Body of pancreas (tissue), 4 donors: ENCODE measurements around the gene TEKTIP1. TPM values are rescaled to one million over a fixed set of nuclear protein-coding genes. Genes with fewer than 3 reads are reported as not detected.

Experiments used
- ATAC-seq: fragments of 150-250 bp; one replicate; pipeline ENCODE4 v1.9.1; 2016
- DNase-seq, 4 donors: peaks; one replicate each; pipeline ENCODE4 v3.0.0-alpha.2; 2019
- H3K27ac ChIP-seq, 4 donors: fragments of 200-600 bp; sonication (generic); 1 replicate in 3 of 4; 2 replicates in 1 of 4; pipeline versions ENCODE4 v1.5.1 to v1.6.1; 2016 to 2019; ENCODE audit warnings: mild to moderate bottlenecking in 1 of 4, mixed read lengths in 1 of 4, moderate library complexity in 1 of 4
- H3K27me3 ChIP-seq, 2 donors: fragments of 200-600 bp; sonication (generic); one replicate each; pipeline ENCODE4 v1.6.0; 2016; ENCODE audit warnings: mild to moderate bottlenecking in 1 of 2
- H3K36me3 ChIP-seq, 2 donors: fragments of 200-600 bp; sonication (generic); replicated peaks in 1 of 2; 2 replicates each; pipeline ENCODE4 v1.5.1; 2016; ENCODE audit warnings: low read depth in 2 of 2; ENCODE audit not compliant: insufficient read depth in 1 of 2
- H3K4me1 ChIP-seq: fragments of 200-600 bp; sonication (generic); one replicate; pipeline ENCODE4 v1.6.0; 2016
- H3K4me3 ChIP-seq, 2 donors: fragments of 200-600 bp; sonication (generic); 1 replicate in 1 of 2; 2 replicates in 1 of 2; pipeline ENCODE4 v1.5.1; 2016 to 2019
- H3K9me3 ChIP-seq, 3 donors: fragments of 200-600 bp; sonication (generic); 1 replicate in 2 of 3; 2 replicates in 1 of 3; pipeline ENCODE4 v1.5.1; 2016
- CTCF ChIP-seq, 7 experiments: fragments of 450-650 bp in 4 of 7; fragments of 200-600 bp in 3 of 7; sonication (generic) in 3 of 7; IDR thresholded peaks; one replicate each; pipeline ENCODE4 v1.5.1; 2016 to 2019; ENCODE audit warnings: antibody characterized with exemption in 7 of 7
- POLR2A ChIP-seq, 3 donors: fragments of 450-650 bp; IDR thresholded peaks; one replicate each; pipeline ENCODE4 v1.6.1; 2016; ENCODE audit warnings: antibody characterized with exemption in 3 of 3, mild to moderate bottlenecking in 2 of 3
- WGBS, 2 donors: methylation state at CpG; one replicate each; pipeline ENCODE4 v1.1.5; 2017; 5-methylcytosine and 5-hydroxymethylcytosine counted together
- intact Hi-C: fragments of 100-400 bp; cut with DNase I; formaldehyde crosslinking; loops from one replicate; pipeline ENCODE4 v1.15.1; 2023
- small RNA-seq: library from RNA; depleted of rRNA; stranded (forward); fragments of <200 nt; gene quantifications from one replicate; pipeline ENCODE3, GENCODE V24; 2016
- total RNA-seq, 2 donors: library from RNA; depleted of rRNA; stranded (reverse); fragments of >200 nt; gene quantifications; one replicate each; pipeline ENCODE4 v1.1.0, GENCODE V29; 2016

TEKTIP1 gene
- total RNA-seq, 2 donors from 2014 or later, result 1.3 TPM; not detected in 1

GRCh38 chr19:3591876-3592613, 53.1 kb downstream of the TEKTIP1 start:
- Histone ChIP-seq H3K27ac (no peak overlapping the region), H3K4me1 (peaks cover 10% of the 10 kb centered on the region), H3K9me3 (no peaks in the 10 kb centered on the region), H3K4me3 (no peak overlapping the region), H3K36me3 (no peaks in the 10 kb centered on the region), H3K27me3 (no peaks in the 10 kb centered on the region)
- intact Hi-C loops, result no loop called here
- WGBS, 2 donors, result 20 to 64% methylated on average over 1 to 9 of the region's 9 CpGs
- no peak for TF ChIP-seq CTCF (IDR thresholded peaks at IDR 0.05)
- TF ChIP-seq POLR2A (IDR thresholded peaks at IDR 0.05), result no peak
- ATAC-seq (peak; percentile 27), DNase-seq (peak in 2 of 4 donors; percentile 45 to 62)

- peaks cover 8% of the 10 kb centered on the region for H3K4me1 ChIP-seq
- H3K9me3 ChIP-seq, result no peaks in the 10 kb centered on the region
- no peak for DNase-seq
- intact Hi-C loops, result no loop called here
- H3K27ac ChIP-seq, result no peak overlapping the region
- ATAC-seq, result no peak
- H3K4me3 ChIP-seq, result no peak overlapping the region
- TF ChIP-seq POLR2A (IDR thresholded peaks at IDR 0.05) (no peak), CTCF (IDR thresholded peaks at IDR 0.05) (no peak)
- H3K27me3 ChIP-seq, result no peaks in the 10 kb centered on the region
- WGBS, 2 donors, result 31 to 33% methylated on average over 7 to 11 of the region's 11 CpGs
- H3K36me3 ChIP-seq, result no peaks in the 10 kb centered on the region
Observed at GRCh38 chr19:3593156-3593555, 54.2 kb downstream of the TEKTIP1 start.

Small RNA genes lying within 50 kb of the gene (small RNA-seq; reads per million reads assigned to genes)
- gene AC005786.1, result not detected
- not detected for gene RF00212

Other genes with a start within 250 kb of the TEKTIP1 start
- gene NFIC, start 172.6 kb upstream of the TEKTIP1 start, total RNA-seq, result 100 to 1,000 TPM; 178 to 186 TPM
- 10 to 100 TPM in 1 of 2 donors, 1 to 10 TPM in 1; 7.6 to 11.4 TPM for gene SMIM24, start 58.6 kb upstream of the TEKTIP1 start, total RNA-seq
- not detected for gene SMIM44, start 55.7 kb upstream of the TEKTIP1 start, total RNA-seq
- gene DOHH, start 38.5 kb upstream of the TEKTIP1 start, total RNA-seq, result 10 to 100 TPM in 1 of 2 donors, 1 to 10 TPM in 1; 9.3 to 17.5 TPM
- 10 to 100 TPM; 16.6 to 20.1 TPM for gene FZR1, start 32.9 kb upstream of the TEKTIP1 start, total RNA-seq
- gene MFSD12, start 18.4 kb downstream of the TEKTIP1 start, total RNA-seq, result 10 to 100 TPM; 64.3 to 78.8 TPM
- gene HMG20B, start 33.8 kb downstream of the TEKTIP1 start, total RNA-seq, result 10 to 100 TPM; 66.7 to 91.0 TPM
- under 1 TPM; 0.78 to 0.99 TPM for gene GIPC3, start 46.3 kb downstream of the TEKTIP1 start, total RNA-seq
- 1 to 10 TPM in 1 of 2 donors, under 1 TPM in 1; 0.52 to 3.0 TPM for gene TBXA2R, start 67.7 kb downstream of the TEKTIP1 start, total RNA-seq
- 10 to 100 TPM; 16.3 to 23.4 TPM for gene CACTIN, start 87.6 kb downstream of the TEKTIP1 start, total RNA-seq
- 10 to 100 TPM; 16.6 to 30.7 TPM for gene PIP5K1C, start 161.3 kb downstream of the TEKTIP1 start, total RNA-seq
- gene TJP3, start 169.2 kb downstream of the TEKTIP1 start, total RNA-seq, result 10 to 100 TPM; 15.8 to 21.4 TPM
- gene APBA3, start 222.5 kb downstream of the TEKTIP1 start, total RNA-seq, result 10 to 100 TPM; 20.0 to 35.6 TPM
- 10 to 100 TPM; 78.9 to 86.0 TPM for gene MRPL54, start 223.5 kb downstream of the TEKTIP1 start, total RNA-seq
- gene RAX2, start 233.1 kb downstream of the TEKTIP1 start, total RNA-seq, result not detected
- gene MATK, start 247.2 kb downstream of the TEKTIP1 start, total RNA-seq, result under 1 TPM in 1 of 2 donors, not detected in 1; 0.78 TPM